LNCaP clone FGC (cell line): ENCODE results near the gene NFIC.
"Not testable (repeated sequence)": the region's sequence is repeated elsewhere in the genome, so short reads cannot be mapped to it uniquely, and the experiment has no call there.

Experiments used
- DNase-seq: peaks from one replicate; pipeline ENCODE4 v3.0.0-alpha.2; 2011; ENCODE audit warnings: low read depth
- H3K4me3 ChIP-seq: 2 replicates; pipeline ENCODE4 v1.5.1; 2011; ENCODE audit warnings: mild to moderate bottlenecking, low read depth, low read length, control low read depth
- CTCF ChIP-seq: IDR thresholded peaks from 2 replicates; pipeline ENCODE4 v1.5.1; 2012; ENCODE audit warnings: mild to moderate bottlenecking; ENCODE audit not compliant: control insufficient read depth, insufficient read depth; ENCODE audit errors: extremely low read depth

The NFIC gene

GRCh38 chr19:3411636-3412035 is 45.3 kb downstream of the NFIC start:
- H3K4me3 ChIP-seq: no peak overlapping the region
- DNase-seq: no peak
- no peak for TF ChIP-seq CTCF

GRCh38 chr19:3412066-3412465 is 45.7 kb downstream of the NFIC start:
- no peak overlapping the region for H3K4me3 ChIP-seq
- no peak for TF ChIP-seq CTCF
- no peak for DNase-seq

DNA sequence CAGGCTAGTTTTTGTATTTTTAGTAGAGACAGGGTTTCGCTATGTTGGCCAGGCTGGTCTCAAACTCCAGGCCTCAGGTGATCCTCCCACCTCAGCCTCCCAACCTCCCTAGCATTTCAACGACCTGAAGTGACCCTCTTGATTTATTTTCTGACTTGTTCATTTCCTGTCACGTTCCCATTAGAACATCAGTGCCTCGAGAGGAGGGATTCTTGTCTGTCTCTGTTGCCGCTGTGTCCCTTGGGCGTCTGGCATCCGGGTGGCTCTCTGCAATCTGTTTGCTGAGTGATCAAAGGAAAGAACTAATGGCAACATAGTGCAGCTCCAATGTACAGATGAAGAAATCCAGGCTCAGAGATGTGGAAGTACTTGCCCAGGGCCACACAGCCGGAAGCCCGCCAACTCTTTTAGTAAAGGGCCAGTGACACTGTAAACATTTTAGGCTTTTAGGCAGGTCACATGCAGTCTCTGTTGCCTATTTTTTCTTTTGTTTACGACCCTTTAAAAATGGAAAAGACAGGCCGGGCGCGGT is 47.5 kb downstream of the NFIC start:
- H3K4me3 ChIP-seq: no peak overlapping the region
- no peak for TF ChIP-seq CTCF
- no peak for DNase-seq

GRCh38 chr19:3415695-3416094 is 49.3 kb downstream of the NFIC start:
- H3K4me3 ChIP-seq: no peak overlapping the region
- no peak for DNase-seq
- TF ChIP-seq CTCF: no peak

- H3K4me3 ChIP-seq: no peak overlapping the region
- TF ChIP-seq CTCF: no peak
- DNase-seq: no peak
Measured at GRCh38 chr19:3420244-3420755, 53.9 kb downstream of the NFIC start.

GRCh38 chr19:3420909-3421619 is 54.7 kb downstream of the NFIC start:
- TF ChIP-seq CTCF: no peak
- no peak overlapping the region for H3K4me3 ChIP-seq
- no peak for DNase-seq

- DNase-seq, H3K4me3 ChIP-seq: not testable (repeated sequence)
Measured at GRCh38 chr19:3421656-3422055, 55.3 kb downstream of the NFIC start.
